Measurements from ENCODE around the gene TMEM37.
"Not testable (repeated sequence)": the region's sequence is repeated elsewhere in the genome, so short reads cannot be mapped to it uniquely, and the experiment has no call there.

Gene TMEM37

GRCh38 chr2:119402645-119403560, 28.8 kb upstream of the TMEM37 start:
- Histone ChIP-seq H3K9ac (ENCODE audit: low read length) (no peak overlapping the region), H3K4me3 (ENCODE audit: low read depth in 1 of 2, low read length in 2 of 2) (no peak overlapping the region), H3K4me1 (ENCODE audit: insufficient read depth, low read length) (no peaks in the 10 kb centered on the region), H3K9me3 (ENCODE audit: low read length) (no peaks in the 10 kb centered on the region), H3K27ac (ENCODE audit: low read depth, low read length) (no peak overlapping the region), H3K36me3 (ENCODE audit: insufficient read depth, low read length) (no peaks in the 10 kb centered on the region), H3K27me3 (ENCODE audit: control insufficient read depth in 1 of 2, insufficient read depth in 2 of 2, low read length in 2 of 2) (no peaks in the 10 kb centered on the region)

GRCh38 chr2:119403618-119404017, 28.0 kb upstream of the TMEM37 start:
- not testable (repeated sequence) for H3K9me3 ChIP-seq (ENCODE audit: low read length); H3K27ac ChIP-seq (ENCODE audit: low read depth, low read length); H3K27me3 ChIP-seq (ENCODE audit: control insufficient read depth in 1 of 2, insufficient read depth in 2 of 2, low read length in 2 of 2); H3K9ac ChIP-seq (ENCODE audit: low read length); H3K36me3 ChIP-seq (ENCODE audit: insufficient read depth, low read length); H3K4me1 ChIP-seq (ENCODE audit: insufficient read depth, low read length); H3K4me3 ChIP-seq (ENCODE audit: low read depth in 1 of 2, low read length in 2 of 2)

GRCh38 chr2:119405151-119405550, 26.5 kb upstream of the TMEM37 start:
- H3K4me1 ChIP-seq (ENCODE audit: insufficient read depth, low read length) = no peaks in the 10 kb centered on the region
- no peaks in the 10 kb centered on the region for H3K27me3 ChIP-seq (ENCODE audit: control insufficient read depth in 1 of 2, insufficient read depth in 2 of 2, low read length in 2 of 2)
- H3K9me3 ChIP-seq (ENCODE audit: low read length) = no peaks in the 10 kb centered on the region
- H3K27ac ChIP-seq (ENCODE audit: low read depth, low read length) = no peak overlapping the region
- H3K4me3 ChIP-seq (ENCODE audit: low read depth in 1 of 2, low read length in 2 of 2) = no peak overlapping the region
- no peaks in the 10 kb centered on the region for H3K36me3 ChIP-seq (ENCODE audit: insufficient read depth, low read length)
- no peak overlapping the region for H3K9ac ChIP-seq (ENCODE audit: low read length)

- Histone ChIP-seq H3K36me3 (ENCODE audit: insufficient read depth, low read length) (no peaks in the 10 kb centered on the region), H3K9me3 (ENCODE audit: low read length) (no peaks in the 10 kb centered on the region), H3K27me3 (ENCODE audit: control insufficient read depth in 1 of 2, insufficient read depth in 2 of 2, low read length in 2 of 2) (no peaks in the 10 kb centered on the region), H3K9ac (ENCODE audit: low read length) (no peak overlapping the region), H3K4me1 (ENCODE audit: insufficient read depth, low read length) (no peaks in the 10 kb centered on the region), H3K4me3 (ENCODE audit: low read depth in 1 of 2, low read length in 2 of 2) (no peak overlapping the region), H3K27ac (ENCODE audit: low read depth, low read length) (no peak overlapping the region)
Measured at GRCh38 chr2:119407430-119408220, 24.0 kb upstream of the TMEM37 start.

GRCh38 chr2:119408221-119408619, 23.4 kb upstream of the TMEM37 start:
- Histone ChIP-seq H3K9me3 (ENCODE audit: low read length) (no peaks in the 10 kb centered on the region), H3K27ac (ENCODE audit: low read depth, low read length) (no peak overlapping the region), H3K36me3 (ENCODE audit: insufficient read depth, low read length) (no peaks in the 10 kb centered on the region), H3K9ac (ENCODE audit: low read length) (no peak overlapping the region), H3K4me1 (ENCODE audit: insufficient read depth, low read length) (no peaks in the 10 kb centered on the region), H3K27me3 (ENCODE audit: control insufficient read depth in 1 of 2, insufficient read depth in 2 of 2, low read length in 2 of 2) (no peaks in the 10 kb centered on the region), H3K4me3 (ENCODE audit: low read depth in 1 of 2, low read length in 2 of 2) (no peak overlapping the region)

GRCh38 chr2:119409506-119409905, 22.1 kb upstream of the TMEM37 start:
- Histone ChIP-seq H3K9me3 (ENCODE audit: low read length) (no peaks in the 10 kb centered on the region), H3K4me1 (ENCODE audit: insufficient read depth, low read length) (no peaks in the 10 kb centered on the region), H3K36me3 (ENCODE audit: insufficient read depth, low read length) (no peaks in the 10 kb centered on the region), H3K27me3 (ENCODE audit: control insufficient read depth in 1 of 2, insufficient read depth in 2 of 2, low read length in 2 of 2) (no peaks in the 10 kb centered on the region), H3K27ac (ENCODE audit: low read depth, low read length) (no peak overlapping the region), H3K9ac (ENCODE audit: low read length) (no peak overlapping the region), H3K4me3 (ENCODE audit: low read depth in 1 of 2, low read length in 2 of 2) (no peak overlapping the region)

- no peaks in the 10 kb centered on the region for H3K9me3 ChIP-seq (ENCODE audit: low read length)
- H3K27me3 ChIP-seq (ENCODE audit: control insufficient read depth in 1 of 2, insufficient read depth in 2 of 2, low read length in 2 of 2) = no peaks in the 10 kb centered on the region
- H3K27ac ChIP-seq (ENCODE audit: low read depth, low read length) = no peak overlapping the region
Measured at GRCh38 chr2:119414894-119415293, 16.8 kb upstream of the TMEM37 start.

GRCh38 chr2:119415630-119416029, 16.0 kb upstream of the TMEM37 start:
- H3K9me3 ChIP-seq (ENCODE audit: low read length) = no peaks in the 10 kb centered on the region
- H3K36me3 ChIP-seq (ENCODE audit: insufficient read depth, low read length) = no peaks in the 10 kb centered on the region
- H3K9ac ChIP-seq (ENCODE audit: low read length) = no peak overlapping the region
- no peaks in the 10 kb centered on the region for H3K27me3 ChIP-seq (ENCODE audit: control insufficient read depth in 1 of 2, insufficient read depth in 2 of 2, low read length in 2 of 2)
- no peak overlapping the region for H3K27ac ChIP-seq (ENCODE audit: low read depth, low read length)
- no peaks in the 10 kb centered on the region for H3K4me1 ChIP-seq (ENCODE audit: insufficient read depth, low read length)
- no peak overlapping the region for H3K4me3 ChIP-seq (ENCODE audit: low read depth in 1 of 2, low read length in 2 of 2)

More at GRCh38 chr2:119414894-119415293, 16.8 kb upstream of the TMEM37 start:
- H3K4me3 ChIP-seq (ENCODE audit: low read depth in 1 of 2, low read length in 2 of 2) = no peak overlapping the region
- H3K4me1 ChIP-seq (ENCODE audit: insufficient read depth, low read length) = no peaks in the 10 kb centered on the region
- no peaks in the 10 kb centered on the region for H3K36me3 ChIP-seq (ENCODE audit: insufficient read depth, low read length)
- H3K9ac ChIP-seq (ENCODE audit: low read length) = no peak overlapping the region

GRCh38 chr2:119416299-119416923, 15.2 kb upstream of the TMEM37 start:
- Histone ChIP-seq H3K9ac (ENCODE audit: low read length) (no peak overlapping the region), H3K9me3 (ENCODE audit: low read length) (no peaks in the 10 kb centered on the region), H3K4me1 (ENCODE audit: insufficient read depth, low read length) (no peaks in the 10 kb centered on the region), H3K27me3 (ENCODE audit: control insufficient read depth in 1 of 2, insufficient read depth in 2 of 2, low read length in 2 of 2) (no peaks in the 10 kb centered on the region), H3K4me3 (ENCODE audit: low read depth in 1 of 2, low read length in 2 of 2) (no peak overlapping the region), H3K27ac (ENCODE audit: low read depth, low read length) (no peak overlapping the region), H3K36me3 (ENCODE audit: insufficient read depth, low read length) (no peaks in the 10 kb centered on the region)

- Histone ChIP-seq H3K4me1 (ENCODE audit: insufficient read depth, low read length) (no peaks in the 10 kb centered on the region), H3K9ac (ENCODE audit: low read length) (no peak overlapping the region), H3K27me3 (ENCODE audit: control insufficient read depth in 1 of 2, insufficient read depth in 2 of 2, low read length in 2 of 2) (no peaks in the 10 kb centered on the region), H3K27ac (ENCODE audit: low read depth, low read length) (no peak overlapping the region), H3K36me3 (ENCODE audit: insufficient read depth, low read length) (no peaks in the 10 kb centered on the region), H3K4me3 (ENCODE audit: low read depth in 1 of 2, low read length in 2 of 2) (no peak overlapping the region), H3K9me3 (ENCODE audit: low read length) (no peaks in the 10 kb centered on the region)
Measured at GRCh38 chr2:119417908-119418307, 13.7 kb upstream of the TMEM37 start.

- no peaks in the 10 kb centered on the region for H3K27me3 ChIP-seq (ENCODE audit: control insufficient read depth in 1 of 2, insufficient read depth in 2 of 2, low read length in 2 of 2)
- H3K27ac ChIP-seq (ENCODE audit: low read depth, low read length) = no peak overlapping the region
- no peaks in the 10 kb centered on the region for H3K4me1 ChIP-seq (ENCODE audit: insufficient read depth, low read length)
- H3K4me3 ChIP-seq (ENCODE audit: low read depth in 1 of 2, low read length in 2 of 2) = no peak overlapping the region
- no peaks in the 10 kb centered on the region for H3K9me3 ChIP-seq (ENCODE audit: low read length)
- no peak overlapping the region for H3K9ac ChIP-seq (ENCODE audit: low read length)
- H3K36me3 ChIP-seq (ENCODE audit: insufficient read depth, low read length) = no peaks in the 10 kb centered on the region
Measured at GRCh38 chr2:119419065-119419464, 12.6 kb upstream of the TMEM37 start.

All from muscle layer of colon (tissue), 2 donors.